GM10266 (cell line): ENCODE results near the gene NT5E.
A peak's percentile ranks its signal among the peaks of the same experiment; 100 is the strongest.

Source experiments
- DNase-seq: peaks from one replicate; pipeline ENCODE4 v3.0.0; 2012; ENCODE audit errors: extremely low spot score
- TF ChIP-seq, protein P1 (sequence below): IDR thresholded peaks from 2 replicates; pipeline ENCODE4 v1.5.1; 2012; ENCODE audit warnings: mild to moderate bottlenecking, low read depth; ENCODE audit not compliant: control insufficient read depth, insufficient read depth; ENCODE audit errors: missing control alignments

NT5E gene

DNA sequence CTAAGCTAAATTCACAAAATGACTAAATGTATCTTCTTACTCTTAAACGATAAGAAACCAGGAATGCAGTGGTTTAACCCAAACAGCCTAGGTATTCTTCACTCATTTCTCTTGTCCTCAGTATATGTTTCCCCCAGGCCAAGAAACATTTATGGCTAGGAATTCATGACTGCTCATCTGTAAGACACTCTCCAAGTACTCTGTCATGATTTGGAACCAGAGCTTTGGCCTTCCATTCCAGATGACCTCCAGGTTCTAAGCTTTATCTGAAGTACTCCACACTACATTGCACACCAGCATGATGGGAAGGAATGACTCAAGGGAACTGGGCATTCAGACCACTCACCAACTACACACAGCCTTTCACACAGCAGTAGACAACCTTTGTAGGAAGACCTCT lies 29.3 kb downstream of the NT5E start:
- TF ChIP-seq, protein P1, sequence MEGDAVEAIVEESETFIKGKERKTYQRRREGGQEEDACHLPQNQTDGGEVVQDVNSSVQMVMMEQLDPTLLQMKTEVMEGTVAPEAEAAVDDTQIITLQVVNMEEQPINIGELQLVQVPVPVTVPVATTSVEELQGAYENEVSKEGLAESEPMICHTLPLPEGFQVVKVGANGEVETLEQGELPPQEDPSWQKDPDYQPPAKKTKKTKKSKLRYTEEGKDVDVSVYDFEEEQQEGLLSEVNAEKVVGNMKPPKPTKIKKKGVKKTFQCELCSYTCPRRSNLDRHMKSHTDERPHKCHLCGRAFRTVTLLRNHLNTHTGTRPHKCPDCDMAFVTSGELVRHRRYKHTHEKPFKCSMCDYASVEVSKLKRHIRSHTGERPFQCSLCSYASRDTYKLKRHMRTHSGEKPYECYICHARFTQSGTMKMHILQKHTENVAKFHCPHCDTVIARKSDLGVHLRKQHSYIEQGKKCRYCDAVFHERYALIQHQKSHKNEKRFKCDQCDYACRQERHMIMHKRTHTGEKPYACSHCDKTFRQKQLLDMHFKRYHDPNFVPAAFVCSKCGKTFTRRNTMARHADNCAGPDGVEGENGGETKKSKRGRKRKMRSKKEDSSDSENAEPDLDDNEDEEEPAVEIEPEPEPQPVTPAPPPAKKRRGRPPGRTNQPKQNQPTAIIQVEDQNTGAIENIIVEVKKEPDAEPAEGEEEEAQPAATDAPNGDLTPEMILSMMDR = no peak
- DNase-seq = no peak

DNA sequence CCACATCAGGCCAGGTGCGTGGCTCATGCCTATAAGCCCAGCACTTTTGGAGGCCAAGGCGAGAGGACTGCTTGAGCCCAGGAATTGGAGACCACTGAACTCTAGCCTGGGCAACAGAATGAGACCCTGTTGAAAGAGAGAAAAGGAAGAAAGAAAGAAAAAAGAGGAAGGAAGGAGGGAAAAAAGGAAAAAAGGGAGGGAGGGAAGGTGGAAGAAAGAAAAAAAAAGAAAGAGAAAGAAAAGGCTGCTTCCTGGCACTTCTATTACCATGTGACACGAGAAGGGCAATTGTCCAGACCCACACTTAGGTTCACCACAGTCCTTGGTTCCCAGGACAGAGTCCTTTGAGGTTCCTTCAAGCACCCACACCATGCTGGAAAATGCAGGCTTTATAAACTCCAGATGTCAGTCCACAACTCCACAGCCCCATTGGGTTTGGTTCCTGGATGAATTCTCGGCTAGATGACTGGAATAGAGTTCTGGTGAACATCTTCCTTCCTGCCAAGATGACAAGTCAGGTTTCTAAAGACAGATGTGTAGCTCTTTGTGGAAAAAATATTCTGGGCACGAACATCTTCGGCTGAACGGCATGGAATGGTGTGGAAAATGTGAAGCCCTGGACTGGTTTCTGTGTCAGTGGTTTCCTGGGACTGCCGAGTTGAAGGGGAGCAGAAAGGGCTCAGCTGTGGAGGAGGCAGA lies 32.5 kb downstream of the NT5E start:
- DNase-seq = no peak
- TF ChIP-seq, protein P1 = no peak

DNA sequence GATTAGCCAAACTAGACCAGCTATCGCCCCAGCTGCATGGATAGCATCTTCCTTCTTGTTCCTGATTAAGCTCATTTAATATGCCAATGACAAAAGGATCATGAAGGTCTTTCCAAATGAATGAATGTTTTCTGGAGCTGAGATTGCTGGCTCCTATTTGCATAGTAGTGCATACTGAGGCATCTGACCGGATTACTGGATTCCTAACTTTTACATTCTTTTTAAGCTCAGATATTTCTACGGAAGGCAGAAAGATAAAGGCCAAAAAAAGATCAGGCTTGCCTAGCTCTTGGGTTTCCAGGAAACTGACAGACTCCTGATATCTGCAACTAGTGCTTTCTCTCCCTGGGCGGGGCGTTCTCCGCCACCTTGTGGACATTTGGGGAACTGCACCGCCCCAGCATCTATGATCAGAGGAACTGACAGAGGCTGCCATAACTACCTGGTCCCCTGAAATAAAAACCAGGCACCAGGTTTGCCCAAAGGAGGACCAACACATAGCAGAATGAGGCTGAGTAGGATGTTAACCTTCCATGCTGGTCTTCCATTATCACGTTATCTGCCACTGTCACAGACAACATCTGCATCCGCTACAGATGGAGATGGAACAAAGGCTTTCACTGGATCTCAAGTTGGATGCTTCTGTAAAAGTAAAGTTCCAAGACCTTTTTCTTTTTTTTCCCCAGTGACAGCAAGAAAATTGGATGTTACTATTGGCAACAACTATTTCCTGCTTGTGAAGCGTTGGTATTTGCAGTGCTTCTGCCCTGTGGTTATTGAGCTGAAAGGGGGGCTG lies 33.2 kb downstream of the NT5E start:
- TF ChIP-seq, protein P1 = peak; percentile 100
- DNase-seq = peak; percentile 61

DNA sequence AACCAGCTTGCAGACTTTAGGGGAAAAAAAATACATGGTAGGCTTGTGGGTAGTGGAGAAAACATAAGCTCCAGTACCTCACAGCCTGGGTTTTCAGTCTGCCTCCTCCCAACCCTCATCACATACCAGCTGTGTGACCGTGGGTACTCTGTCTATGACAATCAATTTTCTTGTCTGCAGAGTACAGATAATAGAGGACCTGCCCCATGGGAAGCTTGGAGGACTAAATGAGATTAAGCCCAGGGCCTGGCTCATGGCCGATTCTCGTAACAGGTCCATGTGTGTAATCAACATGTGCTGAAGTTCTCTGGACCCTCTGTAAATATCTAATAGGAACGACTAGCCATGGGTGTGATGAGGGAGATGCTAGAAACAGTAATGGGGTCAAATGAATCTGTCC lies 34.0 kb downstream of the NT5E start:
- DNase-seq = no peak
- TF ChIP-seq, protein P1 = no peak

DNA sequence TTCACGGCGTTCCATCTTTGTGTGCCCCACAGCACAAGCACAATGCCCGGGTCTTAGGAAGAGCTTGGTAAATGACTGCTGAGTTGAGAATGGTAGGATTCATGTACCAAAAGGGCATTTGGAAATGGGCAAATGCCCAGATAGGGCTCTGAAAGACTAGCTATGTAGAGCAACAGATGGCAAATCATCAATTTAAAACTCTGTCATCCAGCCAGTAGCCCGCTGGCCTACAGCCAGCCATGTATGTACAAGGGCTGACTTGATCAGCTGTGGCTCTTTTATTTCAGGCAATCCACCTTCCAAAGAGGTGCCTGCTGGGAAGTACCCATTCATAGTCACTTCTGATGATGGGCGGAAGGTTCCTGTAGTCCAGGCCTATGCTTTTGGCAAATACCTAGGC lies 35.1 kb downstream of the NT5E start:
- DNase-seq = no peak

DNA sequence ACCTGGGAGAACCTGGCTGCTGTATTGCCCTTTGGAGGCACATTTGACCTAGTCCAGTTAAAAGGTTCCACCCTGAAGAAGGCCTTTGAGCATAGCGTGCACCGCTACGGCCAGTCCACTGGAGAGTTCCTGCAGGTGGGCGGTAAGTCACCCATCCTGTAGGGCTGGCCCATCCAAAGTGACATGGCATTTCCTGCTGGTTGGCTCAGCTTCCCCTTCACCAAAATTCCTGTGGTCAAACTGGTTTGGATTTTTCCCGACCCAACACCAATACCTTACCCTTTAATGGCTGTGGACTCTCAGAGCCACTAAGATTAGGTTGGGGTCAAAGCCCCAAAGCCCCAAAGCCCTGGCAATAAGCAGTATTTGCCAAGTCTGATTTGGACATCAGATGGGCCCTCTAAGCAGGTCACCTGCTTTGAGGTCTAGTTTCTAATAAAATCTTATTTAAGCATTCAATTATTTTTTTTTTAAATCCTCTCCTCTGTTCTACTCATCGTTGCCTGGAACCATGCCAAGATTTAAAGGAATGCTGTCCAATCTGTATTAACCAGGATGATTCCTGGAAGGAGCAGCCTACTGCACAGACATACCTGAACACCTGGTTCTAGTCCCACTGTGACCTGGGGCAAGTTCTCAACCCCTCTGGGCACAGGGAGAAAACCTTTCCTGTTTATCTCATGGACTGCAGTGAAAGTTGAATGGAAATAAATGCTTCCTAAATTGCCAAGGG lies 40.8 kb downstream of the NT5E start:
- DNase-seq = no peak
- TF ChIP-seq, protein P1 = no peak

More for the DNA sequence above, 35.1 kb downstream of the NT5E start:
- TF ChIP-seq, protein P1 = no peak
